Measurements from ENCODE around the gene USP48. TPM values are rescaled to one million over a fixed set of nuclear protein-coding genes. Genes with fewer than 3 reads are reported as not detected.
"Not testable (repeated sequence)": the region's sequence is repeated elsewhere in the genome, so short reads cannot be mapped to it uniquely, and the experiment has no call there.

The USP48 gene
- total RNA-seq, 1 donor from 2014 or later: 55.3 TPM

DNA sequence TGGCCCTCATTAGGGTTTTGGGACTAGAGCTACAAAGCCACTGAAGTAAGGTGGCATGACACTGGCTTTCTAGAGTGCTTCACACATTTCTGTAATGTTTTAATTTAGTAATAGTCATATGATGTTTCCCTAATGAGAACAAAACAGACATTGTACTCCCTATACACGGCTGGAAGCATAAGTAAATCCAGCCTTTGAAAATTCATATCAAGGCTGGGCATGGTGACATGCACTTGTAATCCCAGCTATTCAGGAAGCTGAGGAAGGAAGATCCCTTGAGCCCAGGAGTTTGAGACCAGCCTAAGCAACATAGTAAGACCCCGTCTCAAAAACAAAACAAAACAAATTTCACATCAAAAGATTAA lies 7.4 kb downstream of the USP48 start:
- Histone ChIP-seq H3K4me1 (ENCODE audit: control insufficient read depth in 3 of 3, insufficient read depth in 3 of 3, low read length in 3 of 3) (peaks cover 0 to 3% (median 2%) of the 10 kb centered on the region in 3 donors), H3K9ac (ENCODE audit: low read depth in 1 of 3, low read length in 3 of 3) (no peak overlapping the region), H3K36me3 (ENCODE audit: control insufficient read depth in 3 of 3, insufficient read depth in 3 of 3, low read length in 3 of 3) (no peaks in the 10 kb centered on the region), H3K9me3 (ENCODE audit: control insufficient read depth in 3 of 3, low read length in 3 of 3) (no peaks in the 10 kb centered on the region), H3K27me3 (ENCODE audit: control insufficient read depth in 3 of 3, insufficient read depth in 3 of 3, low read length in 3 of 3) (no peaks in the 10 kb centered on the region), H3K4me3 (ENCODE audit: low read length in 3 of 3) (no peak overlapping the region), H3K27ac (ENCODE audit: low read depth, low read length) (no peak overlapping the region)

DNA sequence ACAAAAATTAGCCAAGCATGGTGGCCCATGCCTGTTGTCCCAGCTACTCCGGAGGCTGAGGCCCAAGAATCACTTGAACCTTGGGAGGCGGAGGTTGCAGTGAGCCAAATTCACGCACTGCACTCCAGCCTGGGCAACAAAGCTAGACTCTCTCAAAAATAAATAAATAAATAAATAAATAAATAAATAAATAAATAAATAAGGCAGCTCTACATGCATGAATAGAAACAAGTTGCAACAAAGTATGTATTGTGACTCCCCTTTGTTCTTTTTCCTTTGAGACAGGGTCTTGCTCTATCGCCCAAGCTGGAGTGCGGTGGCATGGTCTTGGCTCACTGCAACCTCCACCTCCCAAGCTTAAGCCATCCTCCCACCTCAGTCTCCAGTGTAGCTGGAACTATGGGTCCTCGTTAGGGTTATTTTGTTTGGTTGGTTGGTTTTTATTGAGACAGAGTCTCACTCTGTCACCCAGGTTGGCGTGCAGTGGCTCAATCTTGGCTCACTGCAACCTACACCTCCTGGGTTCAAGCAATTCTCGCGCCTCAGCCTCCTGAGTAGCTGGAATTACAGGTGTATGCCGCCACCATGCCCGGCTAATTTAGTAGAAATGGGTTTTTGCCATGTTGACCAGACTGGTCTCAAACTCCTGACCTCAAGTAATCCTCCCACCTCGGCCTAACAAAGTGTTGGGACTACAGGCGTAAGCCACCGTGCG lies 8.0 kb downstream of the USP48 start:
- Histone ChIP-seq H3K27ac (ENCODE audit: low read depth, low read length) (no peak overlapping the region), H3K9me3 (ENCODE audit: control insufficient read depth in 3 of 3, low read length in 3 of 3) (no peaks in the 10 kb centered on the region), H3K9ac (ENCODE audit: low read depth in 1 of 3, low read length in 3 of 3) (no peak overlapping the region), H3K27me3 (ENCODE audit: control insufficient read depth in 3 of 3, insufficient read depth in 3 of 3, low read length in 3 of 3) (no peaks in the 10 kb centered on the region), H3K4me3 (ENCODE audit: low read length in 3 of 3) (no peak overlapping the region), H3K36me3 (ENCODE audit: control insufficient read depth in 3 of 3, insufficient read depth in 3 of 3, low read length in 3 of 3) (no peaks in the 10 kb centered on the region), H3K4me1 (ENCODE audit: control insufficient read depth in 3 of 3, insufficient read depth in 3 of 3, low read length in 3 of 3) (peaks cover 0 to 2% (median under 1%) of the 10 kb centered on the region in 3 donors)

DNA sequence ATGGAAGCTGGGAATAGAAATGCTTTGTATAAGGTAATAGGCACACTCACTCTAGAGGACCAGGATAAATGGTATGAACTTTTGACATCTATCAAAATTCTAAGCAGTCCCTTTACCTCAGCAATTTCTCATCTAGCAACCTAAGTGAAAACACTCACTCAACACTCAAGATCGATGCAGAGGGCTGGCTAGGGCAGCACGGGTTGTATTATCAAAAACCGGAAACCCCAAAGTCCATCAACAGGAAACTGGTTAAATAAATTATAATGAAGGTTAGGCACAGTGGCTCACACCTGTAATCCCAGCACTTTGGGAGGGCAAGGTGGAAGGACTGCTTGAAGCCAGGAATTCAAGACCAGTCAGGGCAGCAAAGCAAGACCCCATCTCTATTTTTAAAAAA lies 9.4 kb downstream of the USP48 start:
- Histone ChIP-seq H3K36me3 (ENCODE audit: control insufficient read depth in 3 of 3, insufficient read depth in 3 of 3, low read length in 3 of 3) (no peaks in the 10 kb centered on the region), H3K4me3 (ENCODE audit: low read length in 3 of 3) (no peak overlapping the region), H3K27me3 (ENCODE audit: control insufficient read depth in 3 of 3, insufficient read depth in 3 of 3, low read length in 3 of 3) (no peaks in the 10 kb centered on the region), H3K9me3 (ENCODE audit: control insufficient read depth in 3 of 3, low read length in 3 of 3) (no peaks in the 10 kb centered on the region), H3K27ac (ENCODE audit: low read depth, low read length) (no peak overlapping the region), H3K4me1 (ENCODE audit: control insufficient read depth in 3 of 3, insufficient read depth in 3 of 3, low read length in 3 of 3) (peaks cover 0 to 3% (median 2%) of the 10 kb centered on the region in 3 donors), H3K9ac (ENCODE audit: low read depth in 1 of 3, low read length in 3 of 3) (no peak overlapping the region)

DNA sequence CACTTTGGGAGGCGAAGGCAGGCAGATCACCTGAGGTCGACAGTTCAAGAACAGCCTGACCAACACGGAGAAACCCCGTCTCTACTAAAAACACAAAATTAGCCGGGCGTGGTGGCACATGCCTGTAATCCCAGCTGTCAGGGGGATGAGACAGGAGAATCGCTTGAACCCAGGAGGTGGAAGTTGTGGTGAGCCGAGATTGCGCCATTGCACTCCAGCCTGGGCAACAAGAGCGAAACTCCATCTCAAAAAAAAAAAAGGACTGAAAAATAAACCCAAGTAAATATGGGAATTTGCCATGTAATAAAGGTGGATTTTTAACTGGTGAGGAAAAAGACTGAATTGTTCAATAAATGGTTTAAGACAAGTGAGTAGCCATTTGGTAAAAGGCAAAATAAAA lies 11.3 kb downstream of the USP48 start:
- not testable (repeated sequence) for H3K4me1 ChIP-seq (ENCODE audit: control insufficient read depth in 3 of 3, insufficient read depth in 3 of 3, low read length in 3 of 3); H3K9me3 ChIP-seq (ENCODE audit: control insufficient read depth in 3 of 3, low read length in 3 of 3); H3K4me3 ChIP-seq (ENCODE audit: low read length in 3 of 3); H3K27ac ChIP-seq (ENCODE audit: low read depth, low read length); H3K27me3 ChIP-seq (ENCODE audit: control insufficient read depth in 3 of 3, insufficient read depth in 3 of 3, low read length in 3 of 3); H3K9ac ChIP-seq (ENCODE audit: low read depth in 1 of 3, low read length in 3 of 3); H3K36me3 ChIP-seq (ENCODE audit: control insufficient read depth in 3 of 3, insufficient read depth in 3 of 3, low read length in 3 of 3)

DNA sequence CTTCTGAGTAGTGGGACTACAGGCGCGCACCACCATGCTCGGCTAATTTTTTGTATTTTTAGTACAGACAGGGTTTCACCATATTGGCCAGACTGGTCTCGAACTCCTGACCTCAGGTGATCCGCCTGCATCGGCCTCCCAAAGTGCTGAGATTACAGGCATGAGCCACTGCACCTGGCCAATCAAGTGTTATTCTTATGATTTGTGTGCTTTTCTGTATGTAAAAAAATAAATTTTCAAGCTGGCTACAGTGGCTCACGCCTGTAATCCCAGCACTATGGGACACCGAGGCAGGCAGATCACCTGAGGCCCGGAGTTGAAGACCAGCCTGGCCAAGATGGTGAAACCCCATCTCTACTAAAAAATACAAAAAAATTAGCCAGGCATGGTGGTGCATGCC lies 12.3 kb downstream of the USP48 start:
- H3K27me3 ChIP-seq (ENCODE audit: control insufficient read depth in 3 of 3, insufficient read depth in 3 of 3, low read length in 3 of 3); H3K4me1 ChIP-seq (ENCODE audit: control insufficient read depth in 3 of 3, insufficient read depth in 3 of 3, low read length in 3 of 3); H3K9me3 ChIP-seq (ENCODE audit: control insufficient read depth in 3 of 3, low read length in 3 of 3); H3K9ac ChIP-seq (ENCODE audit: low read depth in 1 of 3, low read length in 3 of 3); H3K4me3 ChIP-seq (ENCODE audit: low read length in 3 of 3); H3K36me3 ChIP-seq (ENCODE audit: control insufficient read depth in 3 of 3, insufficient read depth in 3 of 3, low read length in 3 of 3); H3K27ac ChIP-seq (ENCODE audit: low read depth, low read length): not testable (repeated sequence)

DNA sequence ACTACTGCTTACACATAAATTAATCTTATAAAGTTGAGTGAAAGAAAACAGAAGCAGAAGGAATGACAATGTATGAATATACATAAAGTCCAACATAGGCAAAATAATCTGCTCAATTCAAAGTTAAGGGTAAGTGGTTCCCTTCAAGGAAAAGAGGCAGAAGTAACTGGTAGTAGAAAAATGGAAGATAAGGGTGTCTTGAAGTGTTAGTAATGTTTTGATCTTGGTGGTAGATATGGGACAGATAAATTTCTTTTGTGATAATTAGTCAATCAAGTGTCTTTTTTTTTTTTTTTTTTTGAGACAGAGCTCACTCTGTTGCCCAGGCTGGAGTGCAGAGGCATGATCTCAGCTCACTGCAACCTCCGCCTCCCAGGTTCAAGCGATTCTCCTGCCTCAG lies 12.7 kb downstream of the USP48 start:
- H3K27me3 ChIP-seq (ENCODE audit: control insufficient read depth in 3 of 3, insufficient read depth in 3 of 3, low read length in 3 of 3): no peaks in the 10 kb centered on the region
- H3K9me3 ChIP-seq (ENCODE audit: control insufficient read depth in 3 of 3, low read length in 3 of 3): no peaks in the 10 kb centered on the region
- H3K4me3 ChIP-seq (ENCODE audit: low read length in 3 of 3): no peak overlapping the region
- no peaks in the 10 kb centered on the region for H3K36me3 ChIP-seq (ENCODE audit: control insufficient read depth in 3 of 3, insufficient read depth in 3 of 3, low read length in 3 of 3)
- no peak overlapping the region for H3K27ac ChIP-seq (ENCODE audit: low read depth, low read length)
- H3K9ac ChIP-seq (ENCODE audit: low read depth in 1 of 3, low read length in 3 of 3): no peak overlapping the region
- peaks cover 2 to 6% (median 4%) of the 10 kb centered on the region in 3 donors for H3K4me1 ChIP-seq (ENCODE audit: control insufficient read depth in 3 of 3, insufficient read depth in 3 of 3, low read length in 3 of 3)

DNA sequence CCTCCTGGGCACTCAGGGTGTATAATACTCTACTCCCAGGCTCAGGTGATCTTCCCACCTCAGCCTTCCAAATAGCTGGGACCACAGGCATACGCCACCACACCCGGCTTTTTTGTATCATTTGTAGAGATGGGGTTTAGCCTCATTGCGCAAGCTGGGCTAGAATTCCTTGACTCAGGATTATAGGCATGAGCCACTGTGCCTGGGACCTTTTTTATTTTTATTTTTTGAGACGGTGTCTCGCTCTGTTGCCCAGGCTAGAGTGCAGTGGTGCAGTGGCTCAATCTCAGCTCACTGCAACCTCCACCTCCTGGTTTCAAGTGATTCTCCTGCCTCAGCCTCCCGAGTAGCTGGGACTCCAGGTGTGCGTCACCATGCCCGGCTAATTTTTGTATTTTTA lies 15.8 kb downstream of the USP48 start:
- H3K4me1 ChIP-seq (ENCODE audit: control insufficient read depth in 3 of 3, insufficient read depth in 3 of 3, low read length in 3 of 3): peaks cover 7 to 19% (median 14%) of the 10 kb centered on the region in 3 donors
- H3K9ac ChIP-seq (ENCODE audit: low read depth in 1 of 3, low read length in 3 of 3); H3K4me3 ChIP-seq (ENCODE audit: low read length in 3 of 3); H3K36me3 ChIP-seq (ENCODE audit: control insufficient read depth in 3 of 3, insufficient read depth in 3 of 3, low read length in 3 of 3); H3K27me3 ChIP-seq (ENCODE audit: control insufficient read depth in 3 of 3, insufficient read depth in 3 of 3, low read length in 3 of 3); H3K27ac ChIP-seq (ENCODE audit: low read depth, low read length); H3K9me3 ChIP-seq (ENCODE audit: control insufficient read depth in 3 of 3, low read length in 3 of 3): not testable (repeated sequence)

DNA sequence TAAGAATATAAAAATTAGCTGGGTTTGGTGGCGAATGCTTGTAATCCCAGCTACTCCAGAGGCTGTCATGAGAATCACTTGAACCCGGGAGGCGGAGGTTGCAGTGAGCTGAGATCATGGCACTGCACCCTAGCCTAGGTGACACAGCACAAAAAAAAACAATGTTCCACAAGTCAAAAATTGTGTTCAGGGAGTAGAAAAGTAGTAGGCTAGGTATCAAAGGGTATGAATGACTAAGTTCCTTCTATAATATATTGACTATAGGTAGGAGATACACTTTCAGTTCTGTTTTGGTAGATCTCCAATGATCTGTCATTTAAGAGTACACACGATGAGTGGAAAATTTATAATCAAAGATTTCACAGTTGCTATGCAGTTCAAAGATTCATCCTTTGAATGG lies 16.7 kb downstream of the USP48 start:
- no peaks in the 10 kb centered on the region for H3K27me3 ChIP-seq (ENCODE audit: control insufficient read depth in 3 of 3, insufficient read depth in 3 of 3, low read length in 3 of 3)
- H3K9ac ChIP-seq (ENCODE audit: low read depth in 1 of 3, low read length in 3 of 3): no peak overlapping the region
- peaks cover 7 to 19% (median 14%) of the 10 kb centered on the region in 3 donors for H3K4me1 ChIP-seq (ENCODE audit: control insufficient read depth in 3 of 3, insufficient read depth in 3 of 3, low read length in 3 of 3)
- no peaks in the 10 kb centered on the region for H3K9me3 ChIP-seq (ENCODE audit: control insufficient read depth in 3 of 3, low read length in 3 of 3)
- H3K27ac ChIP-seq (ENCODE audit: low read depth, low read length): no peak overlapping the region
- H3K4me3 ChIP-seq (ENCODE audit: low read length in 3 of 3): no peak overlapping the region
- no peaks in the 10 kb centered on the region for H3K36me3 ChIP-seq (ENCODE audit: control insufficient read depth in 3 of 3, insufficient read depth in 3 of 3, low read length in 3 of 3)

DNA sequence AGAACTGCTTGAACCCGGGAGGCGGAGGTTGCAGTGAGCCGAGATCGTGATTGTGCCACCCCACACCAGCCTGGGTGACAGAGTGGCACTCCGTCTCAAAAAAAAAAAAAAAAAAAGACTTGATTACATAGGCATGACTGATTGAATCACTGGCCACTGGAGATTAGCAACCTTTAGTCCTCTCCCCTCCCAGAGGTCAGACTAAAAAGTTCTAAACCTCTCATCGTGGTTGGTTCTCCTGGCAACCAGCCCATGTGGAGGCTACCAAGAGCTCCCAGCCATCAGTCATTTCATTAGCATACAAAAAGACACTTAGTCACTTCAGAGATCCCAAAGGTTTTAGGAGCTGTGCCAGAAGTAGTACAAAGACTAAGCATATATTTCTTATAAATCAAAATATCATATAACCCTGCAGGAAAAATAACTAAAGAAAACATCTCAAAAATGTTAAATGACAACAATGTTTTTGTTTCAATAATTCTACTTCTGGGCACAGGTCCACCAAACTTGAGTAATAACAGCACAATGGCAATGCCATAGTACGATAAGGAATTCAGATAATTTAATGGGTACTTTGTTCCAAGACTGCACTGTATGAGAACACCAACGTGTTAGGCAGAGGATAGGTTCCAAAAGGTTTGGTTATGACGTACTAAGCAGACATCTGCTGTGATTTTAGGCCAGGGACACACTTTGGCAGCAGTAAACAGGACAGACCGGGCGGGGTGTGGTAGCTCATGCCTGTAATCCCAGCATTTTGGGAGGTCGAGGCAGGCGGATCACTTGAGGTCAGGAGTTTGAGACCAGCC lies 18.1 kb downstream of the USP48 start:
- Histone ChIP-seq H3K27me3 (ENCODE audit: control insufficient read depth in 3 of 3, insufficient read depth in 3 of 3, low read length in 3 of 3) (no peaks in the 10 kb centered on the region), H3K27ac (ENCODE audit: low read depth, low read length) (no peak overlapping the region), H3K4me3 (ENCODE audit: low read length in 3 of 3) (no peak overlapping the region), H3K9ac (ENCODE audit: low read depth in 1 of 3, low read length in 3 of 3) (no peak overlapping the region), H3K4me1 (ENCODE audit: control insufficient read depth in 3 of 3, insufficient read depth in 3 of 3, low read length in 3 of 3) (peaks cover 7 to 19% (median 14%) of the 10 kb centered on the region in 3 donors), H3K9me3 (ENCODE audit: control insufficient read depth in 3 of 3, low read length in 3 of 3) (no peaks in the 10 kb centered on the region), H3K36me3 (ENCODE audit: control insufficient read depth in 3 of 3, insufficient read depth in 3 of 3, low read length in 3 of 3) (no peaks in the 10 kb centered on the region)

DNA sequence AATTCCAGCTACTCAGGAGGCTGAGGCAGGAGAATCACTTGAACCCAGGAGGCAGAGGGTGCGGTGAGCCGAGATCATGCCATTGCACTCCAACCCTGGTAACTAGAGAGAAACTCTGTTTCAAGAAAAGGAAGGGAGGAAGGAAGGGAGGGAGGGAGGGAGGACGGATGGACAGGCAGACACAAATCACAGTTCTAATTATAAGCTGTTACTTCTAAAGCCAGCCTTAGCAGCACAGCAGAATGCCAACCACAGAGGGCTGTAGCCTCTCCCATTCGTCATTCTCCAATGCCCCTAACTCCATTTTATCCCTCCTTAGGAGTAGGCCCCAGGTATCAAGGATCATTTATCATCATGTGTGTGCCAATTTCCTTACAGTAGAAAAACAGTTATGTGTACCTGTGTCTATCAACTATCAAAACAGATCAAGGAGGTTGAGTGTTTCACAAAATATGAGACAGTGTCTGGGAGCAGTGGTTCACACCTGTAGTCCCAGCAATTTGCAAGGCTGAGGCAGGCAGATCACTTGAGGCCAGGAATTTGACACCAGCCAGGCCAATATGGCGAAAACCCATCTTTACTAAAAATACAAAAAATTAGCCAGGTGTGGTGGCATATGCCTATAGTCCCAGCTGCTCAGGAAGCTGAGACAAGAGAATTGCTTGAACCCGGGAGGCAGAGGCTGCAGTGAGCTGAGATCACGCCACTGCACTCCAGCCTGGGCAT lies 19.1 kb downstream of the USP48 start:
- no peaks in the 10 kb centered on the region for H3K27me3 ChIP-seq (ENCODE audit: control insufficient read depth in 3 of 3, insufficient read depth in 3 of 3, low read length in 3 of 3)
- peaks cover 8 to 19% (median 14%) of the 10 kb centered on the region in 3 donors for H3K4me1 ChIP-seq (ENCODE audit: control insufficient read depth in 3 of 3, insufficient read depth in 3 of 3, low read length in 3 of 3)
- H3K9ac ChIP-seq (ENCODE audit: low read depth in 1 of 3, low read length in 3 of 3): no peak overlapping the region
- H3K27ac ChIP-seq (ENCODE audit: low read depth, low read length): no peak overlapping the region
- no peaks in the 10 kb centered on the region for H3K36me3 ChIP-seq (ENCODE audit: control insufficient read depth in 3 of 3, insufficient read depth in 3 of 3, low read length in 3 of 3)
- H3K9me3 ChIP-seq (ENCODE audit: control insufficient read depth in 3 of 3, low read length in 3 of 3): no peaks in the 10 kb centered on the region
- no peak overlapping the region for H3K4me3 ChIP-seq (ENCODE audit: low read length in 3 of 3)

Data from skeletal muscle tissue (tissue), 4 donors.